Esophagus squamous epithelium (tissue), 4 donors: ENCODE measurements around the gene MYOM3.

Experiments
- POLR2A ChIP-seq, 4 donors: fragments of 450-650 bp; IDR thresholded peaks; one replicate each; pipeline ENCODE4 v1.6.1; 2017; ENCODE audit warnings: antibody characterized with exemption in 4 of 4, mild to moderate bottlenecking in 4 of 4, moderate library complexity in 3 of 4
- TF ChIP-seq, protein P1 (sequence below), 6 experiments: fragments of 450-650 bp in 4 of 6; fragments of 200-600 bp in 2 of 6; sonication (generic) in 2 of 6; IDR thresholded peaks; one replicate each; pipeline ENCODE4 v1.5.1; 2016 to 2019; ENCODE audit warnings: antibody characterized with exemption in 6 of 6, mild to moderate bottlenecking in 4 of 6, moderate library complexity in 4 of 6

DNA sequence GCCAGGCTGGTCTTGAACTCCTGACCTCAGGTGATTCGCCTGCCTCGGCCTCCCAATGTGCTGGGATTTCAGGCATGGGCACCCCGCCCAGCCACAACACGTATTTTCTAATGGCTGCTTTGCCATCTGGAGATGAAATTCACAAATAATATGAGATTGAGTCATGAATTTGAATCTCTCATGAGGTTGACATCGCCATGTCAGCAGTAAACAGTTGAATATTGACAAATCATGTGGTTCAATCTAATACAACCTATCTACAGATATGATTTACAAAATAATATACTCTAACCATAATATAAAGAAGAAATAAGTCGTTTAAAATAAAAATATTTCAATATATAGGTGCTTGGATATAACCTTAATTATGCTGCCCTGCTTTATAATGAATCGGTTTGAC lies 42.1 kb downstream of the MYOM3 start:
- TF ChIP-seq, protein P1, sequence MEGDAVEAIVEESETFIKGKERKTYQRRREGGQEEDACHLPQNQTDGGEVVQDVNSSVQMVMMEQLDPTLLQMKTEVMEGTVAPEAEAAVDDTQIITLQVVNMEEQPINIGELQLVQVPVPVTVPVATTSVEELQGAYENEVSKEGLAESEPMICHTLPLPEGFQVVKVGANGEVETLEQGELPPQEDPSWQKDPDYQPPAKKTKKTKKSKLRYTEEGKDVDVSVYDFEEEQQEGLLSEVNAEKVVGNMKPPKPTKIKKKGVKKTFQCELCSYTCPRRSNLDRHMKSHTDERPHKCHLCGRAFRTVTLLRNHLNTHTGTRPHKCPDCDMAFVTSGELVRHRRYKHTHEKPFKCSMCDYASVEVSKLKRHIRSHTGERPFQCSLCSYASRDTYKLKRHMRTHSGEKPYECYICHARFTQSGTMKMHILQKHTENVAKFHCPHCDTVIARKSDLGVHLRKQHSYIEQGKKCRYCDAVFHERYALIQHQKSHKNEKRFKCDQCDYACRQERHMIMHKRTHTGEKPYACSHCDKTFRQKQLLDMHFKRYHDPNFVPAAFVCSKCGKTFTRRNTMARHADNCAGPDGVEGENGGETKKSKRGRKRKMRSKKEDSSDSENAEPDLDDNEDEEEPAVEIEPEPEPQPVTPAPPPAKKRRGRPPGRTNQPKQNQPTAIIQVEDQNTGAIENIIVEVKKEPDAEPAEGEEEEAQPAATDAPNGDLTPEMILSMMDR (IDR thresholded peaks at IDR 0.05), result no peak
- no peak for TF ChIP-seq POLR2A (IDR thresholded peaks at IDR 0.05)
